B cell (primary cell): Measurements from ENCODE around the gene PRDX2. TPM values are rescaled to one million over a fixed set of nuclear protein-coding genes. Genes with fewer than 3 reads are reported as not detected.

Experiments
- ATAC-seq: fragments of 200-7000 bp; cut with Tn5 transposase; one replicate; pipeline ENCODE4 v1.10.0; 2021; ENCODE audit warnings: low read depth, mild to moderate bottlenecking, moderate number of reproducible peaks, moderate library complexity
- CTCF ChIA-PET: fragments of 350-600 bp; sonication (Branson Sonifier 250); formaldehyde crosslinking; loops from one replicate; lab custom pipeline; 2021; ENCODE audit warnings: antibody characterized with exemption, inconsistent platforms; lab: Charles Lee
- POLR2A ChIA-PET: fragments of 350-600 bp; sonication (Branson Sonifier 250); formaldehyde crosslinking; loops from one replicate; lab custom pipeline; 2021; ENCODE audit warnings: antibody characterized with exemption; lab: Charles Lee
- DNase-seq: peaks from one replicate; pipeline ENCODE4 v3.0.0; 2013
- H2AFZ ChIP-seq: 2 replicates; pipeline ENCODE4 v1.6.1; 2012; ENCODE audit warnings: mild to moderate bottlenecking, low read depth, low read length; ENCODE audit not compliant: insufficient read depth, poor library complexity, severe bottlenecking
- H3K27ac ChIP-seq, 2 donors: 1 replicate in 1 of 2; 2 replicates in 1 of 2; pipeline ENCODE4 v1.5.1; 2012 to 2013; ENCODE audit warnings: low read length in 2 of 2, mild to moderate bottlenecking in 2 of 2, moderate library complexity in 1 of 2
- H3K27me3 ChIP-seq, 4 experiments: fragments of 200-600 bp in 1 of 4; sonication (generic) in 1 of 4; replicated peaks in 1 of 4; 1 replicate in 2 of 4; 2 replicates in 2 of 4; pipeline versions ENCODE4 v1.6.1 to v1.7.0; 2013 to 2016; ENCODE audit warnings: low read length in 3 of 4, mild to moderate bottlenecking in 2 of 4, mixed read lengths in 1 of 4, moderate library complexity in 1 of 4; ENCODE audit not compliant: insufficient read depth in 4 of 4, control insufficient read depth in 3 of 4; ENCODE audit errors: control extremely low read depth in 1 of 4
- H3K36me3 ChIP-seq, 2 experiments: replicated peaks in 1 of 2; 1 replicate in 1 of 2; 2 replicates in 1 of 2; pipeline versions ENCODE4 v1.6.1 to v1.7.1; 2013; ENCODE audit warnings: low read length in 1 of 2; ENCODE audit not compliant: insufficient read depth in 2 of 2, control insufficient read depth in 1 of 2; ENCODE audit errors: control extremely low read depth in 1 of 2, extremely low read depth in 1 of 2
- H3K4me1 ChIP-seq, 2 donors: fragments of 200-600 bp in 1 of 2; sonication (generic) in 1 of 2; 1 replicate in 1 of 2; 2 replicates in 1 of 2; pipeline versions ENCODE4 v1.5.1 to v1.6.1; 2013 to 2017; ENCODE audit warnings: low read length in 2 of 2; ENCODE audit not compliant: control insufficient read depth in 2 of 2, insufficient read depth in 2 of 2
- H3K4me2 ChIP-seq: replicated peaks from 2 replicates; pipeline ENCODE3; 2012; ENCODE audit warnings: mild to moderate bottlenecking, low read depth, low read length; ENCODE audit not compliant: poor library complexity, severe bottlenecking
- H3K4me3 ChIP-seq, 5 experiments: fragments of 200-600 bp in 1 of 5; sonication (generic) in 1 of 5; 1 replicate in 3 of 5; 2 replicates in 2 of 5; pipeline versions ENCODE4 v1.5.1 to v1.7.0; 2011 to 2016; ENCODE audit warnings: low read length in 4 of 5, mild to moderate bottlenecking in 4 of 5, low read depth in 2 of 5, control low read depth in 1 of 5, moderate library complexity in 1 of 5; ENCODE audit not compliant: insufficient read depth in 1 of 5; ENCODE audit errors: control extremely low read depth in 1 of 5, extremely low read depth in 1 of 5
- H3K79me2 ChIP-seq: fragments of 200-600 bp; sonication (generic); one replicate; pipeline ENCODE4 v1.6.0; 2016; ENCODE audit warnings: low read length; ENCODE audit not compliant: control insufficient read depth, insufficient read depth
- H3K9ac ChIP-seq: fragments of 200-600 bp; sonication (generic); 2 replicates; pipeline ENCODE4 v1.6.1; 2017; ENCODE audit warnings: mild to moderate bottlenecking, low read length, moderate library complexity
- H3K9me3 ChIP-seq, 3 donors: one replicate each; pipeline versions ENCODE4 v1.6.1 to v1.7.1; 2013; ENCODE audit warnings: low read length in 2 of 3; ENCODE audit not compliant: control insufficient read depth in 2 of 3, insufficient read depth in 1 of 3; ENCODE audit errors: control extremely low read depth in 1 of 3
- H4K20me1 ChIP-seq: 2 replicates; pipeline ENCODE4 v1.6.0; 2012; ENCODE audit warnings: mild to moderate bottlenecking, low read length; ENCODE audit not compliant: insufficient read depth, control insufficient read depth, poor library complexity, severe bottlenecking
- H3K27ac Mint-ChIP-seq: one replicate; pipeline ENCODE4 v1.8.0; 2021; ENCODE audit warnings: mixed read lengths
- H3K27me3 Mint-ChIP-seq: one replicate; pipeline ENCODE4 v1.8.0; 2021; ENCODE audit warnings: mixed read lengths
- H3K4me1 Mint-ChIP-seq: one replicate; pipeline ENCODE4 v1.8.0; 2021; ENCODE audit warnings: mixed read lengths
- H3K4me3 Mint-ChIP-seq: one replicate; pipeline ENCODE4 v1.8.0; 2021; ENCODE audit warnings: mixed read lengths
- H3K9me3 Mint-ChIP-seq: one replicate; pipeline ENCODE4 v1.8.0; 2022; ENCODE audit warnings: mixed read lengths; ENCODE audit not compliant: insufficient read depth
- EZH2 ChIP-seq: IDR thresholded peaks from 2 replicates; pipeline ENCODE4 v1.6.1; 2012; ENCODE audit warnings: borderline replicate concordance, low read depth, mild to moderate bottlenecking, moderate library complexity, low read length; ENCODE audit not compliant: insufficient read depth, poor library complexity, severe bottlenecking
- WGBS: methylation state at CpG from one replicate; pipeline ENCODE4 v1.1.5; 2013; ENCODE audit warnings: missing lambda C conversion rate; ENCODE audit not compliant: insufficient coverage; 5-methylcytosine and 5-hydroxymethylcytosine counted together
- intact Hi-C: fragments of 100-400 bp; cut with micrococcal nuclease; formaldehyde crosslinking; loops from one replicate; pipeline ENCODE4 v1.10.0; 2022
- polyA plus RNA-seq: library from polyadenylated mRNA; depleted of rRNA; stranded (reverse); fragments of >200 nt; gene quantifications from 2 replicates; pipeline ENCODE4 v1.2.3, GENCODE V29; 2012
- total RNA-seq, 2 donors: library from RNA; stranded (reverse); fragments of 120-200 nt in 1 of 2; gene quantifications; 1 replicate in 1 of 2; 2 replicates in 1 of 2; pipeline versions ENCODE4 v1.2.3 to v1.2.4, GENCODE V29; 2013 to 2022
- TF ChIP-seq, protein P1 (sequence below): fragments of 200-600 bp; IDR thresholded peaks from one replicate; pipeline ENCODE4 v1.8.0; 2022; ENCODE audit warnings: antibody characterized with exemption, mild to moderate bottlenecking

PRDX2 gene
- total and polyA plus RNA-seq, 2 donors (not counting 1 experiment from before 2014, with no cell fraction given): 45.5 to 66.1 TPM

DNA sequence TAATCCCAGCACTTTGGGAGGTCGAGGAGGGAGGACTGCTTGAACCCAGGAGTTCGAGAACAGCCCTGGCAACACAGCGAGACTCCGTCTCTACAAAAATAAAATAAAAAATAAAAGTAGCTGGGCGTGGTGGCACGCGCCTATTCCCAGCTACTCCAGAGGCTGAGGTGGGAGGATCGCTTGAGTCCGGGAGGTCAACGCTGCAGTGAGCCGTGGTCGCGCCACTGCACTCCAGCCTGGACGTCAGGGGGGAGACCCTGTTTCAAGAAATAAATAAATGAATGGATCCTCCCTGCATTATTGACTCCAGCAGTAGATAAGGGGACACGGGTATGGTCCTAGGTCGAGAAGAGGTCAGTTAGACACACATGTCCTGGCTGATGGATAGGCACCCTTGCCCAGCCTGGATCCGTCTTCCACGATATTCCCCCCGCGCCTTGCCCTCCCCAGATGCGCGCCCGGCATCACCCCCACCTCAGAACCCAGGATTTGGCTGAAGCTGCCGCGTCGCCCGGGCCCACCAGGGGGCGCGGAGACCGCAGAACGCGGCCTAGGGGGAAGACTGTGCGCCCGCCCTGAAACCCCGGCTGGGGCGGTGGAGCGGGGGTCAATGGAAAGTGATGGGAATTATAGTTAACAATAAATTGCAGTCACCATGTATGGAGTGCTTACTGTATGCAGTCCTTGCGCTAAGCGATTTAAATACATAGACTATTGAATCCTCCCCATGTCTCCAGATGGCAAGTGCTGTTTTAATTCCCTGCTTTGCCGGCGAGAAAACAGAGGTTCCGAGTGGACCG is 24.2 kb downstream of the PRDX2 start:
- Histone ChIP-seq H4K20me1 (no peaks in the 10 kb centered on the region), H3K4me2 (peak overlapping the region; percentile 95), H3K27me3 (no peaks in the 10 kb centered on the region), H3K4me1 (peaks cover 27 to 47% of the 10 kb centered on the region in 2 donors), H3K4me3 (peak overlapping the region; percentile 63 to 89 (median 75)), H3K9ac (peak overlapping the region; percentile 78), H2AFZ (no peak overlapping the region), H3K36me3 (no peaks in the 10 kb centered on the region), H3K9me3 (no peaks in the 10 kb centered on the region), H3K79me2 (peaks cover 2% of the 10 kb centered on the region), H3K27ac (peak overlapping the region; percentile 83 to 86)
- peaks cover 48% of the 10 kb centered on the region for H3K4me1 Mint-ChIP-seq
- H3K9me3 Mint-ChIP-seq: no peaks in the 10 kb centered on the region
- TF ChIP-seq EZH2: no peak
- TF ChIP-seq, protein P1, sequence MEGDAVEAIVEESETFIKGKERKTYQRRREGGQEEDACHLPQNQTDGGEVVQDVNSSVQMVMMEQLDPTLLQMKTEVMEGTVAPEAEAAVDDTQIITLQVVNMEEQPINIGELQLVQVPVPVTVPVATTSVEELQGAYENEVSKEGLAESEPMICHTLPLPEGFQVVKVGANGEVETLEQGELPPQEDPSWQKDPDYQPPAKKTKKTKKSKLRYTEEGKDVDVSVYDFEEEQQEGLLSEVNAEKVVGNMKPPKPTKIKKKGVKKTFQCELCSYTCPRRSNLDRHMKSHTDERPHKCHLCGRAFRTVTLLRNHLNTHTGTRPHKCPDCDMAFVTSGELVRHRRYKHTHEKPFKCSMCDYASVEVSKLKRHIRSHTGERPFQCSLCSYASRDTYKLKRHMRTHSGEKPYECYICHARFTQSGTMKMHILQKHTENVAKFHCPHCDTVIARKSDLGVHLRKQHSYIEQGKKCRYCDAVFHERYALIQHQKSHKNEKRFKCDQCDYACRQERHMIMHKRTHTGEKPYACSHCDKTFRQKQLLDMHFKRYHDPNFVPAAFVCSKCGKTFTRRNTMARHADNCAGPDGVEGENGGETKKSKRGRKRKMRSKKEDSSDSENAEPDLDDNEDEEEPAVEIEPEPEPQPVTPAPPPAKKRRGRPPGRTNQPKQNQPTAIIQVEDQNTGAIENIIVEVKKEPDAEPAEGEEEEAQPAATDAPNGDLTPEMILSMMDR: peak; percentile 99
- CTCF ChIA-PET: interaction anchor here (0.6 to 27.9 kb wide), 9 partner anchors 10 to 70 kb away, joined by 3 to 1147 read pairs (median 8); partner anchors contain the start of genes JUNB, PRDX2, RNASEH2A and THSD8
- peak; percentile 29 for ATAC-seq
- peak overlapping the region; percentile 88 for H3K4me3 Mint-ChIP-seq
- H3K27me3 Mint-ChIP-seq: no peaks in the 10 kb centered on the region
- WGBS: 11% methylated on average over 36 of the region's 43 CpGs
- peak; percentile 90 for DNase-seq
- H3K27ac Mint-ChIP-seq: peak overlapping the region; percentile 84
- POLR2A ChIA-PET: interaction anchor here (0.6 to 6.9 kb wide), 11 partner anchors 10 to 341 kb away, joined by 3 to 233 read pairs (median 7); partner anchors contain the start of genes DNASE2, GCDH, JUNB and NACC1
- intact Hi-C loops: loop anchor here (1.0 kb wide), 1 partner anchor 19 kb away; no protein-coding TSS in a partner anchor
